GM12873 (cell line): ENCODE data around the gene RBP2.

Experiments
- TF ChIP-seq, protein P1 (sequence below): IDR thresholded peaks from 2 replicates; pipeline ENCODE4 v1.5.1; 2012; ENCODE audit warnings: low read depth, mild to moderate bottlenecking, moderate library complexity, low read length, control low read depth; ENCODE audit not compliant: insufficient read depth; ENCODE audit errors: missing control alignments

RBP2 gene

GRCh38 chr3:139519998-139520737 lies 43.9 kb upstream of the RBP2 start:
- TF ChIP-seq, protein P1, sequence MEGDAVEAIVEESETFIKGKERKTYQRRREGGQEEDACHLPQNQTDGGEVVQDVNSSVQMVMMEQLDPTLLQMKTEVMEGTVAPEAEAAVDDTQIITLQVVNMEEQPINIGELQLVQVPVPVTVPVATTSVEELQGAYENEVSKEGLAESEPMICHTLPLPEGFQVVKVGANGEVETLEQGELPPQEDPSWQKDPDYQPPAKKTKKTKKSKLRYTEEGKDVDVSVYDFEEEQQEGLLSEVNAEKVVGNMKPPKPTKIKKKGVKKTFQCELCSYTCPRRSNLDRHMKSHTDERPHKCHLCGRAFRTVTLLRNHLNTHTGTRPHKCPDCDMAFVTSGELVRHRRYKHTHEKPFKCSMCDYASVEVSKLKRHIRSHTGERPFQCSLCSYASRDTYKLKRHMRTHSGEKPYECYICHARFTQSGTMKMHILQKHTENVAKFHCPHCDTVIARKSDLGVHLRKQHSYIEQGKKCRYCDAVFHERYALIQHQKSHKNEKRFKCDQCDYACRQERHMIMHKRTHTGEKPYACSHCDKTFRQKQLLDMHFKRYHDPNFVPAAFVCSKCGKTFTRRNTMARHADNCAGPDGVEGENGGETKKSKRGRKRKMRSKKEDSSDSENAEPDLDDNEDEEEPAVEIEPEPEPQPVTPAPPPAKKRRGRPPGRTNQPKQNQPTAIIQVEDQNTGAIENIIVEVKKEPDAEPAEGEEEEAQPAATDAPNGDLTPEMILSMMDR = peak; percentile 54

GRCh38 chr3:139518926-139519842 lies 42.9 kb upstream of the RBP2 start:
- TF ChIP-seq, protein P1 = no peak

- TF ChIP-seq, protein P1 = no peak
Observed at GRCh38 chr3:139518306-139518705, 42.0 kb upstream of the RBP2 start.

GRCh38 chr3:139517321-139518065 lies 41.2 kb upstream of the RBP2 start:
- TF ChIP-seq, protein P1 = no peak

DNA sequence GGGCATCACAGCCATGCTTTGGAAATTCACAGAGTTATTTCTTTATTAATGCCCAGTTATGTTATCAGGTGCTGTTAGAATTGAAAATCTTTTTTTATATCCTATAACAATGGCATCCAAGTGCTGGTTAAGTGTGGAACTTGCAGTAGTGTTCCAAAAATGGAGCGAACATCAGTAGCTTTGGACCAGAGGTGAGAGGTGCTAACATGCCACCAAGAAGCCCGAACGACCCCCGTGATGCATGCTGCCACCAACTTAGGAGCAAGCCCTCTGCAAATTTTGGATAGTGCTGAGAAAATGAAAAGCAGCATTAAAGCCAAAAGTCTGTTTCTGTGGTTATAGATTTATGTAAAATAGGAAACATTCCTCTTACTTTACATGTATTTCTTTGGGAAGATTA lies 38.4 kb upstream of the RBP2 start:
- TF ChIP-seq, protein P1 = no peak

DNA sequence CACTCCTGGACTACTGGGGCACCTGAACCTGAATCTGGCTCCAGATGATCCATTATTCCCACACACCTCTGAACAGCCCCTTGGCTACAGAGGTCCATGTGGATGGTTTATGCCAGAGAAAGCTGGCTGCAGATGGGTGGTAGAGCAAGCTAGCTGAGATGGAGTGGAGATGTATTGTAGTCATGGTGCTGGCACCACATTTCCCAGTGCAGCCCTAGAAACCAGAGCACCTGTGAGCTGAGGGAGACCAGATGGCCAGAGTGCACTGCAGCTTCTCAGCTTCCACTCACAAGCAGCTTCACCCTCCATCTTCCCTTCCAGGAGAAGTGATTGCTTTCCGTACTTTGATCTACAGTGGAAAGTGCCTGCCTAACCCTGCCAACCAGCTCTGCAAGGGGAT lies 33.3 kb upstream of the RBP2 start:
- TF ChIP-seq, protein P1 = no peak

DNA sequence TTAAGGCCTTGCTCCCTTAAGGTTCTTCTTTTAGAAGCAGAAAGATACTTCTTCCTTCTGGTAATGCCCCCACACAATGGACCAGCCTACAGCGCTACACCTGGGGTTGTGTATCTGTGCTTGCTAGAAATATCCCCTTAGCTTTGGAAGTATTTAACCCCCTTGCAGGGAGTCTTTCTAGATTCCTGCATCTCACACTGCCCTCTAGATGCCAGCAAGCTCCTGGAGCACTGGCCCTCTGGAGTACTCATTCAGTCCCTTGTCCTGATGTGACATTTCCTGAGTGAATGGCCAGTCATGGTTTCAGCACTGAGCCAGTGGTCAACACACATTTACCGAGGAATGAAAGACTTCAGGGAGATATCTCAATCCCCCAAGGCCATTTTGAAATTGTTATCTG lies 30.4 kb upstream of the RBP2 start:
- TF ChIP-seq, protein P1 = no peak
